HEK293 (cell line): Measurements from ENCODE around the gene ABCB4.

Experiments
- CTCF ChIA-PET: fragments of 350-600 bp; formaldehyde crosslinking; extraction: SDS; loops from one replicate; lab custom pipeline; 2021; ENCODE audit warnings: antibody characterized with exemption; lab: Yijun Ruan, JAX
- POLR2A ChIA-PET: fragments of 300-600 bp; formaldehyde crosslinking; extraction: SDS; loops from one replicate; lab custom pipeline; 2020; ENCODE audit warnings: antibody characterized with exemption, inconsistent platforms; lab: Yijun Ruan, JAX
- H3K27ac ChIP-seq: fragments of 200-500 bp; sonication (Bioruptor generic); 2 replicates; pipeline ENCODE4 v1.5.1; 2014; ENCODE audit warnings: low read depth, low read length, control low read depth, inconsistent platforms; ENCODE audit errors: extremely low read depth
- H3K36me3 ChIP-seq, 2 experiments: fragments of 200-500 bp in 1 of 2; sonication (Bioruptor generic) in 1 of 2; 1 replicate in 1 of 2; 2 replicates in 1 of 2; pipeline ENCODE4 v1.5.1; 2014 to 2017; ENCODE audit warnings: inconsistent platforms in 2 of 2, low read length in 2 of 2; ENCODE audit not compliant: control insufficient read depth in 2 of 2, insufficient read depth in 1 of 2
- H3K4me1 ChIP-seq: fragments of 200-500 bp; sonication (Bioruptor generic); 2 replicates; pipeline ENCODE4 v1.5.1; 2014; ENCODE audit warnings: mild to moderate bottlenecking, low read length, inconsistent platforms; ENCODE audit not compliant: control insufficient read depth, insufficient read depth
- H3K4me3 ChIP-seq: 2 replicates; pipeline ENCODE4 v1.5.1; 2011; ENCODE audit warnings: low read depth, mild to moderate bottlenecking, control low read depth, low read length, moderate library complexity
- H3K9me3 ChIP-seq: fragments of 200-500 bp; sonication (Bioruptor generic); 2 replicates; pipeline ENCODE4 v1.5.1; 2014; ENCODE audit warnings: low read depth, low read length, inconsistent platforms; ENCODE audit not compliant: control insufficient read depth, insufficient read depth
- FEZF1 ChIP-seq: fragments of 450-650 bp; formaldehyde crosslinking; IDR thresholded peaks from 2 replicates; pipeline ENCODE4 v1.5.1; 2016; ENCODE audit warnings: missing biosample characterization, missing genetic modification characterization
- KLF16 ChIP-seq: fragments of 450-650 bp; formaldehyde crosslinking; IDR thresholded peaks from 2 replicates; pipeline ENCODE4 v1.5.1; 2017; ENCODE audit warnings: missing biosample characterization, missing genetic modification characterization
- KLF8 ChIP-seq: fragments of 450-650 bp; formaldehyde crosslinking; IDR thresholded peaks from 2 replicates; pipeline ENCODE4 v1.5.1; 2016; ENCODE audit warnings: missing biosample characterization, missing genetic modification characterization
- MEIS1 ChIP-seq: sonication (generic); formaldehyde crosslinking; IDR thresholded peaks from 2 replicates; pipeline ENCODE4 v1.8.1; 2022; ENCODE audit warnings: missing genetic modification reagents, mild to moderate bottlenecking, borderline replicate concordance
- PRDM10 ChIP-seq: fragments of 450-650 bp; formaldehyde crosslinking; IDR thresholded peaks from 2 replicates; pipeline ENCODE4 v1.5.1; 2016; ENCODE audit warnings: missing biosample characterization, missing genetic modification characterization
- SP2 ChIP-seq: fragments of 450-650 bp; formaldehyde crosslinking; IDR thresholded peaks from 2 replicates; pipeline ENCODE4 v1.5.1; 2016; ENCODE audit warnings: missing biosample characterization, missing genetic modification characterization
- YY1 ChIP-seq: fragments of 450-650 bp; formaldehyde crosslinking; IDR thresholded peaks from 2 replicates; pipeline ENCODE4 v1.5.1; 2018; ENCODE audit warnings: missing biosample characterization, missing genetic modification characterization
- ZBTB21 ChIP-seq: fragments of 450-650 bp; formaldehyde crosslinking; IDR thresholded peaks from 2 replicates; pipeline ENCODE4 v1.5.1; 2017; ENCODE audit warnings: missing biosample characterization, missing genetic modification characterization
- ZBTB7A ChIP-seq: fragments of 450-650 bp; formaldehyde crosslinking; IDR thresholded peaks from 2 replicates; pipeline ENCODE4 v1.5.1; 2016; ENCODE audit warnings: low read depth, missing biosample characterization, missing genetic modification characterization
- ZFP69B ChIP-seq: fragments of 450-650 bp; formaldehyde crosslinking; IDR thresholded peaks from 2 replicates; pipeline ENCODE4 v1.5.1; 2016; ENCODE audit warnings: missing biosample characterization, missing genetic modification characterization
- ZNF155 ChIP-seq: fragments of 450-650 bp; formaldehyde crosslinking; IDR thresholded peaks from 2 replicates; pipeline ENCODE4 v1.5.1; 2016; ENCODE audit warnings: missing biosample characterization, missing genetic modification characterization
- ZNF169 ChIP-seq: fragments of 450-650 bp; formaldehyde crosslinking; IDR thresholded peaks from 2 replicates; pipeline ENCODE4 v1.5.1; 2016; ENCODE audit warnings: missing biosample characterization, missing genetic modification characterization
- ZNF175 ChIP-seq: fragments of 450-650 bp; formaldehyde crosslinking; IDR thresholded peaks from 2 replicates; pipeline ENCODE4 v1.5.1; 2016; ENCODE audit warnings: missing biosample characterization, missing genetic modification characterization
- ZNF221 ChIP-seq: fragments of 450-650 bp; formaldehyde crosslinking; IDR thresholded peaks from 2 replicates; pipeline ENCODE4 v1.5.1; 2017; ENCODE audit warnings: missing biosample characterization, missing genetic modification characterization, borderline replicate concordance
- ZNF26 ChIP-seq: fragments of 450-650 bp; formaldehyde crosslinking; IDR thresholded peaks from 2 replicates; pipeline ENCODE4 v1.5.1; 2016; ENCODE audit warnings: missing biosample characterization, missing genetic modification characterization
- ZNF624 ChIP-seq: fragments of 450-650 bp; formaldehyde crosslinking; IDR thresholded peaks from 2 replicates; pipeline ENCODE4 v1.5.1; 2017; ENCODE audit warnings: missing biosample characterization, missing genetic modification characterization
- ZNF660 ChIP-seq: fragments of 450-650 bp; IDR thresholded peaks from 2 replicates; pipeline ENCODE4 v1.5.1; 2018; ENCODE audit warnings: missing biosample characterization, mild to moderate bottlenecking, missing genetic modification characterization
- ZNF701 ChIP-seq: fragments of 450-650 bp; formaldehyde crosslinking; IDR thresholded peaks from 2 replicates; pipeline ENCODE4 v1.5.1; 2016; ENCODE audit warnings: missing biosample characterization, missing genetic modification characterization
- ZNF707 ChIP-seq: fragments of 450-650 bp; formaldehyde crosslinking; IDR thresholded peaks from 2 replicates; pipeline ENCODE4 v1.5.1; 2016; ENCODE audit warnings: missing biosample characterization, missing genetic modification characterization
- ZNF792 ChIP-seq: fragments of 450-650 bp; formaldehyde crosslinking; IDR thresholded peaks from 2 replicates; pipeline ENCODE4 v1.5.1; 2016; ENCODE audit warnings: missing biosample characterization, missing genetic modification characterization
- ZSCAN16 ChIP-seq: fragments of 450-650 bp; formaldehyde crosslinking; IDR thresholded peaks from 2 replicates; pipeline ENCODE4 v1.5.1; 2016; ENCODE audit warnings: missing biosample characterization, missing genetic modification characterization

ABCB4 gene

GRCh38 chr7:87369216-87369615, 106.3 kb downstream of the ABCB4 start:
- TF ChIP-seq ZNF155 (no peak), ZSCAN16 (tag by site-specific recombination) (no peak), ZBTB21 (tag by site-specific recombination) (no peak), PRDM10 (tag by site-specific recombination) (no peak), ZNF175 (tag by site-specific recombination) (no peak), MEIS1 (CRISPR knock-in tag) (no peak), ZNF707 (tag by site-specific recombination) (no peak), ZNF169 (tag by site-specific recombination) (no peak), ZNF701 (no peak), YY1 (no peak), ZNF660 (no peak), ZFP69B (tag by site-specific recombination) (no peak), ZNF26 (tag by site-specific recombination) (no peak)
- POLR2A ChIA-PET = no interaction called here

GRCh38 chr7:87364246-87364645, 111.2 kb downstream of the ABCB4 start:
- no peak overlapping the region for H3K27ac ChIP-seq
- H3K4me1 ChIP-seq = no peaks in the 10 kb centered on the region
- H3K9me3 ChIP-seq = no peaks in the 10 kb centered on the region
- TF ChIP-seq KLF16 (tag by site-specific recombination) (no peak), ZNF221 (tag by site-specific recombination) (no peak), ZNF792 (tag by site-specific recombination) (no peak), KLF8 (tag by site-specific recombination) (no peak), ZBTB7A (no peak), ZNF624 (tag by site-specific recombination) (no peak), FEZF1 (tag by site-specific recombination) (no peak), SP2 (tag by site-specific recombination) (no peak)
- H3K4me3 ChIP-seq = no peak overlapping the region
- ChIA-PET POLR2A (no interaction called here), CTCF (no interaction called here)
- H3K36me3 ChIP-seq = peaks cover 5 to 15% of the 10 kb centered on the region in 2 experiments; a peak in 1 of 3 replicates

More at GRCh38 chr7:87369216-87369615, 106.3 kb downstream of the ABCB4 start:
- Histone ChIP-seq H3K4me3 (no peak overlapping the region), H3K36me3 (peaks cover 7 to 11% of the 10 kb centered on the region in 2 experiments; a peak in 2 of 3 replicates), H3K27ac (no peak overlapping the region), H3K4me1 (no peaks in the 10 kb centered on the region), H3K9me3 (no peaks in the 10 kb centered on the region)
- CTCF ChIA-PET = no interaction called here
